ENCODE results near the gene IYD. TPM values are rescaled to one million over a fixed set of nuclear protein-coding genes. Genes with fewer than 3 reads are reported as not detected.
"Not testable (repeated sequence)": the region's sequence is repeated elsewhere in the genome, so short reads cannot be mapped to it uniquely, and the experiment has no call there.

The IYD gene
- total RNA-seq, 1 experiment from 2014 or later: not detected

DNA sequence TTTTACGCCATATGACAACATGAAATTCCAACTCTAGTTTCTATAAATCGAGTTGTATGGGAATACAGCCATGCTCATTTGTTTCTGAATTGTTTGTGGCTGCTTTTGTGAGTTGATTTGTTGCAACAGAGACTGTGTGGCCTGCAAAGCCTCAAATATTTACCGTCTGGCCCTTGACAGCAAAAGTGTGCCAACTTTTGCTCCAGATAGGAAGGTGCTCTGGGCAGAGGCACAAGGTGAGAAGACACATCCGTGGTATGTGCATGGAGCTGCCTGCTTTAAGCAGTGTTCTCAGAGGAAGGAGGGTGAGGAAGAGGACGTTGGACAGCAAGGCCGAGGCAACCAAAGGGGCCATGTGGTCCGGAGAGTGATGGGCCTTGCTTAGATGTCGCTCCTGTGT lies 57.4 kb downstream of the IYD start:
- DNase-seq (ENCODE audit: extremely low read depth, low read depth): no peak

DNA sequence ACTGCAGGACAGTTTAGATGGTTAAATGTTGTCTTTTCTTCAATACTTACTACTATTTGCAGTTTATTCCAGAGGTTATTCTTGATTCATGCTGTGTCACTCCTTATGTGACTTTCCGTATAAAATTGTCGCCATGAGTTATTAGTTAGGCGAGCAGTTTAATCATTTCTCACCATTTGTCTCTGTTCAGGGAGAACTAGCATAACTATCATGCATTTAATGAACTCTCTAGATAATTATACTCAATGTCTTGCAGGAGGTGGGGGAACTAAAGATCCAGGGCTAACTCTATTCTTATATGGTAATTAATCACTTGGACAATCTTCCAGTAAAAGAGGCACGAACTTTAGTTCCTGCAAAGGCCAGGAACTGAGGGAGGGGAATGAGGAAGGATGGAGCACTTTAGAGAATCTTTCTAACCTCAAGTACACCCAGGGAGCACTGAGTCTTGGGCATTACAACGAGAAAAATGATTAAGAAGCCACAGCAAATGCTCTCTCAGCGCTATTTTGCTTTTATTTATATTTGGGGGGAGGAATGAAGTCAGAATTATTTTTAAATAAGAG lies 58.3 kb downstream of the IYD start:
- DNase-seq (ENCODE audit: extremely low read depth, low read depth): no peak

DNA sequence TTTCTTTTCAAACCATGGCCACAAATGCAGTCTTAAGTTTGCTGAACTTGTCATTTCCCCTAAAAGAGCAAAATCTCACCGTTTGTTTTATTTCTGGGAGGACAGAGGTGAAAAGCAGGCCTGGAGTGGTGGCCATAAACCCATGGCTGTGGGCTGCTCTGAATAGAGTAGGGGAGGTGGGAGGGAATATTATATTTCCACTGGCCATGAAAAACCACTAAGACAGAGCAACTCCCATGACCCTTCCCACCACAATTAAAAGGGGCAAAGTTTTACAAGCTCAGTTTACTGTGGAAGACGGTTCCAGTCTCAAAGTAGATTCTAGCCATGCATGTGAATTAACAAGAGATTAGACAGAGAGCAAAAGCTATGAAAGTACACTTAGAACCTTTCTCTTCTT lies 59.0 kb downstream of the IYD start:
- no peak for DNase-seq (ENCODE audit: extremely low read depth, low read depth)

DNA sequence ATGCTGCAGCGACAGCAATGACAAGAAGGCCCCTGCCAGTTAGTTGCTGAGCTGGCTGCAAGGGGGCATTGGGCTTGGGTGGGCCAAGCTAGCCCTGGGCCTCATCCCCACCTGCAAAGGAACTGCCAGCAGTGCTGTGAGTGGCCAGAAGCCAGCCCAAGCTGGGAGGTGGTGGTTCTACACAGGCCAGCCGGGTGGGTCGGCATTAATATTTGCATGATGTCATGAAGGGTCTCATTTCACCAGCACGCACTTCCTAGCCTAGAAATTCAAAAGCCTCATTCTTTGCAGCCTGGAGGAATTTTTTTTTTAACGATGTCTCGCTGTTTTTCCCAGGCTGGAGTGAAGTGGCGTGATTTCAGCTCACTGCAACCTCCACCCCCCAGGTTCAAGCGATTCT lies 62.0 kb downstream of the IYD start:
- DNase-seq (ENCODE audit: extremely low read depth, low read depth): no peak

DNA sequence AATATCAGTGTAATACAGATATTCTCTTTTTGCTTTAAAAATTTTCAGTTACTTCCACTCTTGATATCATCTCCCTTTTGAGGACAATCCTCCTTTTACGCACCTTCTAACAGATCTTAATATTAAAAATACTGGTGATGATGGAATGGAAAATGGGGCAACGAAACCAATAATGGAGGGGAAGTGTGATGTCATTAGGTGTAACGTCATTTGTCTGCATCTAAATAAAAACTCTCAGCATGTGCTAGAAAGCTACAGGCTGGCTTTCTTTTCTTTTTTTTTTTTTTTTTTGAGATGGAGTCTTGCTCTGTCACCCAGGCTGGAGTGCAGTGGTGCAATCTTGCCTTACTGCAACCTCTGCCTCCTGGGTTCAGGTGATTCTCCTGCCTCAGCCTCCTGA lies 66.5 kb downstream of the IYD start:
- no peak for DNase-seq (ENCODE audit: extremely low read depth, low read depth)

DNA sequence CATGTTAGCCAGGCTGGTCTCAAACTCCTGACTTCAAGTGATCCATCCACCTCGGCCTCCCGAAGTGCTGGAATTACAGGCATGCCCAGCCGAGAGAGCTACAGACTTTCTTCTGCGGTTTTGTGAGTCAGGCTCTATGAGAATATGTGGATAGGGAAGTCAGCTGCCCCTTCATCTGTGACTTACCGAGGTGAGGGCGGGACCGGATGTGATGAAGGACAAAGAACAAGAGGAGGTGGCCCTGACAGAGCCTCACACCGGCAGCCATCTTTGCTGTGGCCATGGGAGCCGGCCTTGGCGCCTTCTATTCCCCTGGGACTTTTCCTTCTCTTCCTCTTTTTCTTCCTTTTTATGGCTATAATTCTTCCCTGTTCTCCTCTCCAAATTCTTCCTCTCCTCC lies 67.0 kb downstream of the IYD start:
- no peak for DNase-seq (ENCODE audit: extremely low read depth, low read depth)

DNA sequence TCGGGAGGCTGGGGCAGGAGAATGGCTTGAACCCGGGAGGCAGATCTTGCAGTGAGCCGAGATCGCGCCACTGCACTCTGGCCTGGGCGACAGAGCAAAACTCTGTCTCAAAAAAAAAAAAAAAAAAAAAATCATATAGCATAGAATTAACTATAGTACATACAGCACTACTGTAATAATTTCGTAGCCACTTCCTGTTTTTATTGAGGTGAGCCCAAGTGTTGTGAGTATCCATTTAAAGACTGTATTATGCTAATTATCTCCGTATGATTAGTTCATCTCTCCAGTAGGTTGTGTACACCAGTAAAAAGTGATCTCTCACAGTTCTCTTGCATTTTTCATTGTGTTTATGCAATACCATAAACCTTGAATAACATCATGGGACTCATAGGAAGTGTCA lies 70.6 kb downstream of the IYD start:
- no peak for DNase-seq (ENCODE audit: extremely low read depth, low read depth)

DNA sequence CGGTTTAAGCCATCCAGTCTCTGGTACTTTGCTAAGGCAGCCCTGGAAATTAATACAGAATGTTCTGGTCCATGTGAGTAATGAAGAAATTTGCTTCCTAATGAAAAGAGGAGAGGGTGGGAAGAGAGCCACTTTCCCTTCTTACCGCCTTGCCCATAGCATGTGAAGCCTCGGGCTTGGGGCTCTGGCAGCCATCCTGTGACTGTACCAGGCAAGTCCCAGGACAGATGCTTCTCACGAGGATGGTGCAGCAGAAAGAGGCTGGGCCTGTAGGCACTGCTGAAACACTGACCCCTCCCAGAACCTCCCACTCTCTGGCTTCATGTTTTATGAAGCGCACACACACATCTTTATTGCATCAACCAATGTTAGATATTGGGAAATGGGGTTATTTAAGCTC lies 74.8 kb downstream of the IYD start:
- no peak for DNase-seq (ENCODE audit: extremely low read depth, low read depth)

DNA sequence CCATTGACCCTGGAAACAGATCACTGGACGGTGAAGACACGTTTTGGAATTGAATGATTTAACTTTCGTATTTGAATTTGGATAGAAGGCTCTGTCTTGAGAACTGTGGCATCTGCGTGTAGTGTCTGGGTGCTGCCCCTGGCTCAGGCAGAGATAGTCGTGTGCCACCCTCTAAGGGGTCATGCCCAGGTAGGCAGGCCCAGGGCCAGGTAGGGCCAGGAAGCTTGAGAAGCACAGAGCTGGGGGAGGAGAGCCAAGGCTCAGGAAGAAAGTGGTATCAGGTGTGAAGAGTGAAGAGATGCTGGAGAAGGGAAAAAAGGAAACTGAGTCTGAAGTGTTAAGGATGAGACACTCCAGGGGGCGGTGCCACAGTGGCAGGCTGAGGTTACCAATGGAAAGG lies 75.5 kb downstream of the IYD start:
- DNase-seq (ENCODE audit: extremely low read depth, low read depth): no peak

DNA sequence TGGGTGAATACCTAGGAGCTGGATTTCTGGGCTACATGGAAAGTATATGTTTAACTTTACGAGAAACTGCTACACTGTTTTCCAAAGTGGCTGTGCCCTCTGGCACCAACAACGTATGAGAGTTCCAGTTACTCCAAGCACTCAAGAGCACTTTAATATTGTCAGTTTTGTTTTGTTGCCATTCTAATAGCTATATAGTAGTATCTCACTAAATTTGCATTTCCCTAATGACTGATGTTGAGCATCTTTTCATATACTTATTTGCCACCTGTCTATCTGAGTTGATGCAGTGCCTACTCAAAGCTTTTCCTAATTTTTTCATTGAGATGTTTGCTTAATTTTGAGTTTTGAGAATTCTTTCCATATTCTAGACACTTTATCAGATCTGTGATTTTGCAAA lies 76.7 kb downstream of the IYD start:
- no peak for DNase-seq (ENCODE audit: extremely low read depth, low read depth)

DNA sequence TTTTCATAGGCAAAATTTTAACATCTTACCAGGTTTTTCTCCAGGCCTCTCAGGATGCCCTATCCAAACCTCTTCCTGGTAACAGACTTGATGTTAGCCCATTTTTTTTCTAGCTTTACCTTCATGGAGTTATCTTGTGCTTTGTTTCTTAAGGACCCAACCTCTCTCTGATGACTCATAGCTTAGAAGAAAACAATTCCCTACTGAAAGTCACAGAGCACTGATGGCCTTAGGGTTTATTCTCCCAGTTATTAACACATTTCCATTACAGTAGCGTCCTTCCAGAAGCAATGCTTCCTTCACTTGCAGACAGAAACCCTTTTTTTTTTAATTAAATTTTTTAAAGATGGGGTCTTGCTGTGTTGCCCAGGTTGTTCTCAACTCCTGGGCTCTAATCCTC lies 79.4 kb downstream of the IYD start:
- DNase-seq (ENCODE audit: extremely low read depth, low read depth): no peak

DNA sequence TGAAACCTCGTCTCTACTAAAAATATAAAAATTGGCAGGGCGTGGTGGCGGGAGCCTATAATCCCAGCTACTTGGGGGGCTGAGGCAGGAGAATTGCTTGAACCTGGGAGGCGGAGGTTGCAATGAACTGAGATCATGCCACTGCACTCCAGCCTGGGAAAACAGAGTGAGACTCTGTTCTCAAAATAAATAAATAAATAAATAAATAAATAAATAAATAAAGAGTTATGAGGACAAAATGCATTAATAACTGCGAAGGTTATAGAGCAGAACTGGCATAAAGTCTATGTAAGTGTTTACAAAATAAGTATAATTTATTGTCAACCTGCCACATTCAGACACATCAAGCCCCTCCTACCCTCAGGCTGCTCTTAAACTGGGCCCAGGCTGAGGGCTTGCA lies 80.2 kb downstream of the IYD start:
- not testable (repeated sequence) for DNase-seq (ENCODE audit: extremely low read depth, low read depth)

DNA sequence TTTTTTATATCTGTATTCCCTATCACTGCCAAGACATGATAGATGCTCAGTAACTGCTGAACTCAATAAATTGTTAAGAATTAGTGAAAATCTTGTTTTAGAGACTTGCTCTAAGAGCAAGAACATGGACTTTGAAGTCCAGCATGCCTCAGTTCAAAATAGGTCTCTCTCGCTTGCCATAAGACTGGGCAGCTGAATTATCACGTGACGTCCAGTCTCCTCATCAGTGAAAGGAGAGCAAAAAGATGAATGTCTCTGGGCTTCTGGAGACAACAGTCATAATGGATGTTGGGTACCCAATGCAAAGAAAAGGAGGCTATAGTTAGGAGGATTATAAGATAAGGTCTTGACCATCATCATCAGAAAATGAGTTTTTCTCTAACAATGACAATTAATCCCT lies 82.1 kb downstream of the IYD start:
- no peak for DNase-seq (ENCODE audit: extremely low read depth, low read depth)

DNA sequence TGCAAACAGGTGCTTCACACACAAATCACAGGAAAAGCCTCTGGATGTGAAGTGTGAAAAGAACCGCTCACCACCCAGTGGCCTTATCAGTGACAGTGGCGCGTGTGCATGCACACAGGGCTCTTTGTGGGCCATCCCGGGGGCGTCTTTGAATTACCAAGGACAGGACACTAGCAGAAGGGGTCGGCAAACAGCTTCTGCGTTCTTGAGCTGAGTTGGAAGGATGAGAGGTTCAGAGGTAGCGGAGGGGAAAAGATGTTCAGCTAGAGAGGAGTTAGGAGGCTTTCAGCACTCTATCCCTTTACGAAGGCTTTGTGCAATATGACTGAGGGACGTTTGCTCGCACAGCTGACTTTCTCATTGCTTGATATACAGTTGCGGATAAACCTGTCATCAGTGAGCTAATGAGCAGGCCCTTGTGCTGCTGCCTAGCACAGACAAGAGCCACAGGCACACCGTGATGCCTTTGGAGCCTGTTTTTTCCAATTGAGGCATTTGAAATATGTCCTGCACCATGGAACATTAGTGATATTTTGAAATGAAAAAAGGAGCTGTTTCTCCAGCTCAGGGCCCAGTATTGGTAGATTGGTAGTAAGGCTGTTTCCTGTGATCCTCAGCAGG lies 83.1 kb downstream of the IYD start:
- no peak for DNase-seq (ENCODE audit: extremely low read depth, low read depth)

DNA sequence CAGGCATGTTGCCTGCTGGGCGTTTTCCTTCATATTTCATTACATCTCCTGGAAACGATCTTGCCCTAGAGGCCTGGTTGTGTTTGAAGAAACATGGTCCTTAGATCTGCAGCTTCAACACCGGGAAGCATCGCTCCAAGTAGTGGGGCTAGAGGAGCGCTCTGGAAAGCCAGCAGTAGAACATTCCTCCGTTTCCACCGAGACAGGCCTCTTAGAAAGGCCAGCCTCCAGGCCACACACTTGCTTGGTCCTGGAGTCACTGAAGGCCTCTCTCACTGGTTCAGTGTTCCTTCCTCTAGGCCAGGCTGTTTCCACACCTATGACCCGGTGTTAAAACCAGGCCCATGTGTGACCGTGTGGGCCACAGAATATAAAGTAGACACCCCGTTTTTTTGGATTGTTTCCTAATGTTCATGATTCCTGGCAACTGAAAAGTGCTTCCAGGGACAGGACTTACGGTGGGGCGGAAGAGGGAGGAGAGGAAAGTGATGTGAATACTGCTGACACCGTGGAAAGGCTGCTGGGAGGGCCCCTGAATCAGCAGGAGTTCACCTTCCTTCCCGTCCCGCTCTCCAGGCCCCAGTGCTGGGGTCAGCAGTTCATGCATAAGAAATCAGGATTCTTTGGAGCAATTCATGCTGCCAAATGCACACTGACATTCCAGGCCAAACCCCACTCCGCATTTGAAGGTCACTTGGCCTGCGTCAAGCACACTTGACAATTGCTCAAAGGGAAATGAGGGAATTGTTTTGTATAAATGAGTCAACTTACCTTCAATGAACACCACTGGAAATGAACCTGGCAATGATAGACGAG lies 83.8 kb downstream of the IYD start:
- no peak for DNase-seq (ENCODE audit: extremely low read depth, low read depth)

DNA sequence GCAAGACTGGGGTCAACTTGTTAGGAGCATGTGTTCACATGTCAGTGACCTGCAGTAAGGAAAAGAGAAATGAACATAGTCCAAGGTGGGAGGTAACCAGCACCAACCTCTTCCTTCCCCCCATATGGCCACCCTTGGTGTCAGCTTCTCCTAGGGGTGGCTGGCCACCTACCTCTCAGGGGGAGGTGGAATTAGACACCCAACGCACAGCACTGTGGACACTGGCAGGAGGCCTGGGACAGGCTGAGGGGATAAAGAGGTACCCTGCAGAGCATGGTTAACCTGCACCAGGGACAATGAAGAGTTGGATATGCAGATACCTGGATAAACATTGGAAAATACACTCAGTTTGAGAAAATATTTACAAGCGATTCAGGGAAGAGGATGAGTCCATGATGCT lies 84.5 kb downstream of the IYD start:
- no peak for DNase-seq (ENCODE audit: extremely low read depth, low read depth)

Small RNA genes lying within 50 kb of the gene (small RNA-seq; reads per million reads assigned to genes)
- gene RNU4-7P: 0.17 to 0.70 reads per million in 2 experiments

Other genes starting within 250 kb of the IYD start
- gene PPP1R14C, start 226.0 kb upstream of the IYD start, total RNA-seq (2014; rRNA removed; shearing (Covaris generic)): not detected in 2 replicates
- gene PLEKHG1, start 230.9 kb downstream of the IYD start, total RNA-seq (2014; rRNA removed; shearing (Covaris generic)): 0.06 and 0.15 TPM in 2 replicates